GM19452 (cell line): ENCODE measurements around the gene NUDT9.
"Not testable (repeated sequence)": the region's sequence is repeated elsewhere in the genome, so short reads cannot be mapped to it uniquely, and the experiment has no call there.

Experiments used
- ATAC-seq: cut with Tn5 transposase; IDR thresholded peaks from one replicate; pipeline ENCODE4 v1.9.1; 2021; ENCODE audit not compliant: unreplicated experiment

Gene NUDT9

DNA sequence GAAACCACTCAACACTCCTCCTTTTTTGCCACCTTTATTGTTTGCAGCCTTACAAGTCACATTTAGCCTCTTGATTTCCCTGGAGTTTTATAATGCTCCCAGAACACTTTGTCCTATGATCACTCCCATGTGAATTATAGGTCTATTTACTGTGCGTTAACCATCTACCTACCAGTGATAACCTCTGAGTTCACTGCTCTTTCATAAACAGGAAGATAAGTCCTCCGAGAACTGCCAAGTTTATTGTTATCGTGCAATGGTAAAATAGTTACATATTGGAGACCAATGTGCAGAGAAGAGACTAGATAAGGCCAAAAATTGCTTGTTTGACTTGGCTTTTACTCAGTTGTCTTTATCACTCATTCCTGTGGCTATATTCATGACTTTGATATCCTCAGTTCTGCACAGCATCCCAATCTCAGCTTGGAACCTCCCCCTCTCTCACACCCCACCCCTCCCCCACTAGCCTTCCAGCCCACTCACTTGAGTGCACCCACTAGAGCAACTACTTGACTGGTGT is 12.9 kb upstream of the NUDT9 start:
- ATAC-seq: no peak

DNA sequence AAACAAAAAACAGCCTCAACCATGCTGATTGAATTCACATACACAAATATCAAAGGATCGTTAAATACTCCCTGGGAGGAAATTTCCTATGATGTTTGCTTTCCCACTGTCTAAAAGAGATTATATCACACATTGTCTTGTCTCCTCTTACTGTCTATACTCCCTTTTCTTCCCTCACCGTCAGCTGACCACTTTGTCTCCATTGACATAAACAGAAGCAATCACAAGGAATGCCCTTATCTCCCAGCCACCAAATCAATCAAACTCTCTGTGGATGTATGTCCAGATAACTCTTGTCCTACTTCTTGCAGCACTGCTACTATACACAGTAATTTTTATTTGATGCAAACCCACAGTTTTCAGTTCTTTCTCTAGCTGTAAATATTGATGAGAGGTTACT is 12.2 kb upstream of the NUDT9 start:
- ATAC-seq: no peak

DNA sequence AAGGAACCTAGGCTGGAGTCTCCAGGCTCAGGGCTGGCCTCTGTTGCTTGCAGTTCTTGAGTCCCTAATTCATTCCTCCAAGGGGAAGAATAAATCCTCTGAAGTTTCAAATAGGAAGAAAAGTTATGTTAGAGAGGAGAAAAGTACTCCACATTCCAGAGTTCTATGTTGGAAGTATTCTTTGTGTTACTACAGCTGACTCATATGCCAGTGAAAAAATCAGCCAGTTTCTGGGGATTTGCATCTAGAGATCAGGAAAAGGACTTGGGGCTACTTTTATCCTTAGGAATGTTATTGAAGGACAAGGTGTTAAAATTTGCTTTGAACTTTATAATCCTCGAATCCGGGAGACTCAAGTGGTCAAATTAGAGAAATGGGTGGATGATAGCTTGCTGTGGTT is 11.7 kb upstream of the NUDT9 start:
- no peak for ATAC-seq

DNA sequence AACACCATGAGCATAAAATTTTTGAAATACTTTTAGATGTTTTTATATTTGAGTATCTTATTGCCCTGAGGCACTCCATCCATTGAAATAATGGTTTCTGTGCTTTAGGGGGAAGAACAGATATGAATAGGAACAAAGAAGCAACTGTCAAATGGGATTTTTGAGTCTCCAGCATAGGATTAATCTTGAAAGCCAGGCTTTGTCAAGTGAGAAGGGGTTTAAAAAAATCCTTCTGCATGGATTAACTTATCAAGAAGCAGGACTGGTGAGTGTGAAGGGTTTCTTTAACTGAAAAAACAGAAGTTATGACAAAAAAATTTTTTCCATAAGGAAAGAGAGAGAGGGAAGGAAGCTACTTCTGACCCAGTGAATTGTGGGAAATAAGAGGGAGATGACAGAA is 7.6 kb upstream of the NUDT9 start:
- no peak for ATAC-seq

DNA sequence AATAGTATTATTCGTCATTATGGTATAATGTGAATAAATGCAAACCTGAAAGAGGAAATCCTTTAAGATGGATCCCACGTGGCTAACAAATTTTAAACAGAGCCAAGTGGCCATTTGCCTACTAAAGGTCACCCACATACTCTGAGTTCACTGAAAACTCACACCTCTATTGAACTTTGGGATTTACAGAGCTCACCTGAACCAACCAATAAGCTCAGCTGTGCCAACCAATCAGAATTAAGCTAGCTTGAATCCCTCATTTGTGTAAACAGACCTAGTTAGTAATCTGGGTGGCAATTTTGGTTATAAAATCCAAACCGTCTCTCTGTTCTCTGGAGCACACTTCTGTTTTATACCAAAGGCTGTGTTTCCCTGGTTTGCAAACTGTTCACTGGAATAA is 5.4 kb upstream of the NUDT9 start:
- no peak for ATAC-seq

DNA sequence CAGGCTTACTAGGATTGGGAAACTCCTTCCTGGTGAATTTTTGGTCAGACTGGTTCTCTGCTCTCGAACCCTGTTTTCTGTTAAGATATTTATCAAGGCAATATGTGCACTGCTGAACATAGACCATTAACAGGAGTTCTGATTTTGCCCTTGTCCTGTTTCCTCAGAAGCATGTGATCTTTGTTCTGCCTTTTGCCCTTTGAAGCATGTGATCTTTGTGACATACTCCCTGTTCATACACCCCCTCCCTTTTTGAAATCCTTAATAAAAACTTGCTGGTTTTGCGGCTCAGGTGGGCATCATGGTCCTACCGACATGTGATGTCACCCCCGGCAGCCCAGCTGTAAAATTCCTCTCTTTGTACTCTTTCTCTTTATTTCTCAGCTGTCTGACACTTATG is 4.0 kb upstream of the NUDT9 start:
- not testable (repeated sequence) for ATAC-seq

DNA sequence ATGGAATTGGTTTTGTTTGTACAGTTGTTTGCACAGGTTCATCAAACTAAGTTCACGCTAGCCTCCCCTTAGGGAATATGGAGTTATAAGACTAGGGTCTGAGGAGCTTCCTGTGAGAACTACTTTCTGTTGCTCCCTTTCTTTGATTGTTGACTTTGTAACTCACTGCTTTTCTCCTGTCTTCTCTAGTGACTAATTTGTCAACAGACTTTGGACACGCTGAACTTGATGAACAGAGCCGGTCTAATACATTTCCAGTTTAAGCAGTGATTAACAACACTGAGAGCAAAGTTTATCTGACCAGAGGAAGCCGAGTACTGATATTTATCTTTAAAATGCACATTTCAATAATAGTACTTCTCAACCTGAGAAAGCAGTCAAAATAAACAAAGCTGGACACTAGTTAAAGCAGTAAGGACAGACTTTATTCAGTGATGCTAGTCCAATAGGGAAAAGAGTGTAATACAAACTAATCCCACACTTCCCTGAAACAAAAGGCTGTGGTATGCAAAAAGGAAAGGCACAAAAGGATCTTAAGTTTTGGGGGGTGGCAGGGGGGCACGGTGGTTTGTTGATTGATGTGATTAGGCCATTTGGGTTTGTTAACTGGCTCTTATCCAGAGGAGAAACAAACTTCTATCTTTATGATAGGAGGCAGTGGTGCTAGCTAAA is 2.7 kb upstream of the NUDT9 start:
- ATAC-seq: no peak

DNA sequence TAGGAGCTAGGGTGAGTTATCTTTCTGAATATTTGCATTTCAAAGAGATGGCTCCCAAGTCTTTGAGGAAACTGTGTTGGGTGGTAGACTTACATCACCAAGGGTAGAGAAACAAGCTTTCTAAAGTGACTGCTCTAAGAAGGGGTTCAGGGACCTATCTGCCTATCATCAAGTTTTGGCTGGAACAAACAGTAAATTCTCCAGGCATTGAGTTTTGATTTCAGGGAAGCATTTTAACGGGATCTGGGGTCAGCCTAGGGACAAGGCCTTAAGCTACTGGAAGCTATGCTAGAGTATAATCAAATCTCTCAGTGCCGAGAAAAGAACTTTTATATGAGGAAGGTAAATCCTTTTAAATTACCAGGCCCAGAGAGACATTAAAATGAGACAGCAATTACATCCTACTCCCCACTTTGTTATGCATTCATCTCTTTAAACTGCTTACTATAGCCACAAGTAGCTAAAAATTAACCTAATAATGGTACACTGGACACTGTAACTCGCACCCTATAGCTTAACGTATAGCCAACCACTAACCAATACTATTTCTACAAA is 2.0 kb upstream of the NUDT9 start:
- ATAC-seq: no peak

DNA sequence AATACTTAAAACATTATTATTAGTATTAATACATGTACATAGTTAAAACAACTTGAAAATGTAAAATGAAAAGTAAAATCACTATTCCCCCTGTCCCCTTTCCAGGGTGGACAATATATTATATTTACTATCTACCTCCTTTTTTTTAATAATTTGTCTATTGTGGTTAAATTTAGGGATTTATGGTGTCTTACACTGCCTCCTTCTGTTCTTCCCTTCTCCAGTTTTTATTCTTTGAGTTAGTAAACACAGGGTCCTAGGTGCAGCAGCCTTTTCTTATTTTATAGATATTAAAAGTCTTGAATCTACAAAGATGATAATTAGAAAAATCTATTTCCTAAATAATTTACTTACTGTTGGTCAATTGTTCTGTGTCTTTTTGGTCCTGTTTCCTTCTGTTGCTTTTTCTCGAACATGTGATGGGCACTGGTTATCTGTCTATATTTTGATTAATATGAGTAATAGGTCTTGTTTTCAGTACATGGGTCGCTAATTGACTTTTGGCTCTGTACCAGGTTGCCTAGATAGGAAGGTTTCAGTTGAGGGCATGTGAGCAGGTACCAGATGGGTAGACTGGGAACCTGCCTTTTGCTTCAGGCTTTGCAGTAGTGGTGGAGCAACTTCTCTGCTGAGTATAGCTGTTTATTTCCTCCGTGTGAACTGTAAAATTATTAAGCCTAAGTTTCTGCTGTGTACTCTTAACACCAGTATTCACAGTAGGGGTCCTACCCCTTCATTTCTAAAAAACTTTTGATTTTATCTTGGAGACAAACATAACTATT is 1.1 kb downstream of the NUDT9 start:
- no peak for ATAC-seq

DNA sequence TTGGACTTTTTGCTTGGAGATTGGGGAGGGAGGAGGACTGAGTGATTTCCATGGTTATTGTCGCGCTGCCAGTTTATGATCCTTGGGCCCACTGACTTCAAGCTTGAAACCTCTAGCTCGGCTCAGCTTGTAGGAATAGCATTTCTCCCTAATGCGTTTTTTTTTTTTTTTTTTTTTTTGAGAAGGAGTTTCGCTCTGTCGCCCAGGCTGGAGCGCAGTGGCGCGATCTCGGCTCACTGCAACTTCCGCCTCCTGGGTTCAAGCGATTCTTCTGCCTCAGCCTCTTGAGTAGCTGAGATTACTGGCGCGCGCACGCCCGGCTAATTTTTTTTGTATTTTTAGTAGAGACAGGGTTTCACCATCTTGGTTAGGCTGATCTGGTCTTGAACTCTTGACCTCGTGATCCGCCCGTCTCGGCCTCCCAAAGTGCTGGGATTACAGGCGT is 1.7 kb downstream of the NUDT9 start:
- ATAC-seq: not testable (repeated sequence)

DNA sequence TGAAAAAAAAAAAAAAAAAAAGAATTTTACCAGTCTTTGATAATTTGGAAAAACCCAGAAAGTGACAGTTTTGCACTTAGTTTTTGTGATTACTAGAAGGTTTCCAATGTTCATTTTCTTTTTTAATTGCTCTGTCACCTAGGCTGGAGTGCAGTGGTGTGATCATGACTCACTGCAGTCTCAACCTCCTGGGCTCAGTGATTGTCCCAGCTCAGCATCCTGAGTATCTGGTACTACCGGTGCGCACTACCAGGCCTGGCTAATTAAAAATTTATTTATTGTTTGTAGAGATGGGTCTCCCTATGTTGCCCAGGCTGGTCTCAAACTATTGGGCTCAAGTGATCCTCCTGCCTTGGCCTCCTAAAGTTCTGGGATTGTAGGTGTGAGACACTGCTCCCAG is 3.3 kb downstream of the NUDT9 start:
- no peak for ATAC-seq

DNA sequence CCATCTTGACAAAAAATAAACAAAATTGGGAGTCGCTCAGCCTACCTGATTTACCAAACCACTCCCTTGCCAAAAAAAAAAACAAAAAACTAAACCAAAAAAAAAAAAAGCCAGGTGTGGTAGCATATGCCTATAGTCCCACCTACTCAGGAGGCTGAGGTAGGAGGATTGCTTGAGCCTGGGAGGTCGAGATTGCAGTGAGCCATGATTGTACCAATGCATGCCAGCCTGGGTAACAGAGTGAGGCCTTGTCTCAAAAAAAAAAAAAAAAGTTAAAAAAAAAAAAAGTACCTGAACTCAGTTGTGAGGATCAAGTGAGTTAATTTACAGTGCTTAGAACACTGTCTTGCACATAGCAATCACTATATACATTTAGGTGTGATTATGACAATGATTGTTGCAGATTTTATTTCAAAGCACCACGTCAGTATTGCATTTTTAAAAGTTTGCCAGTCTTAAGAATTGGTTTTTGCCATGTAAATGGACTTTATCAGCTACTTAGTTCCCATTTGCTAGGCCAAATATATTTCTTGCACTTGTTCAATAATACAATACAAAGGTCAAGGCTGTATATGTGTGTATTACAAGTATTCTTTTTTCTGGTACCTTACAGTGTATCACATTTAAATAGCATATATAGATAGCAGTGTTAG is 4.6 kb downstream of the NUDT9 start:
- ATAC-seq: no peak

DNA sequence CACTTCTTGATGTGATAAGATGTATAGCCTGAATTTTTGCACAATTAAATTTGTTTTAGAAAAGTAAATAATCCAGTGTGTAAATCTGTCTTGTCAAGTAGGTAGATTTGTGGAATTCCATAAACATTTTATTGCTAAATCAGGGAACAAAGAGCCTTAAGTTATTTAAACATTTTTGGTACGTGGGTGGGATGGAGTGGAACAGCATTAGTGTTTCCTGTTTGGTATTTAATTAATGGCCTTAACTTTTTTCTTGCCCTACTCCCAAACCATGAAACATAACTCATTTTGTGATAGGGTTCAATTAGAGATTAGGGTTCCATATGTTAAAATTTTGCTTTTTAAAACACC is 5.1 kb downstream of the NUDT9 start:
- ATAC-seq: no peak

DNA sequence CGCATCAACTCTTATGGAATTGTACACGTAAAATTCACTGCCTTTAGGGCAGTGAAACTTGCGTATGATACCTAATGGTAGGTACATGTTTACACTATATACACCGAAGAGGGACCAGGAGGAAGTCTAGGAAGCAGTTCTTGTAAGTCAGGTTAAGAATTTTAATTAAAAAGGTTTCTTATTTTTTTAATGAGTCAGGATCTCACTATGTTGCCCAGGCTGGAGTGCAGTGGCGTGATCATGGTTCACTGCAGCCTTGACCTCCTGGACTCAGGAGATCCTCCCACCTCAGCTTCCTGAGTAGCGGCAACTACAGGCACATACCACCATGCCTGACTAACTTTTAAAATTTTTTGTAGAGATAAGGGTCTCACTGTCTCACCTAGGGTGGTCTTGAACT is 6.6 kb downstream of the NUDT9 start:
- ATAC-seq: no peak

DNA sequence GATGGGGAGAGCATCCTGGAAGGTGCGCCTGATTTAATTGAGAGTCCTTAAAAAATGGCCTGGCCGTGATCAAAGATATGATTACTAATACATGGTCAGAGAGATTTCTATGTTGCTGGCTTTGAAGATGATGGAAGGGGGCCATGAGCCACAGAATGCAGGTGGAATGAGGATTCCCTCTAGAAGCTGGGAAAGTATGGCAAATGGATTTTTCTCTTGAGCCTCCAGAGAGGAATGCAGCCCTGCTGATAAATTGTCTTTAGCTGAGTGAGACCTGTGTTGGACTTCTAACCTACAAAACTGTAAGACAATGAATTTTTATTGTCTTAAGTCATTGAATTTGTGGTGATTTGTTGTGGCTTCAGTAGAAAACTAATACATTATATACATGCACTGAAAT is 7.7 kb downstream of the NUDT9 start:
- ATAC-seq: no peak

DNA sequence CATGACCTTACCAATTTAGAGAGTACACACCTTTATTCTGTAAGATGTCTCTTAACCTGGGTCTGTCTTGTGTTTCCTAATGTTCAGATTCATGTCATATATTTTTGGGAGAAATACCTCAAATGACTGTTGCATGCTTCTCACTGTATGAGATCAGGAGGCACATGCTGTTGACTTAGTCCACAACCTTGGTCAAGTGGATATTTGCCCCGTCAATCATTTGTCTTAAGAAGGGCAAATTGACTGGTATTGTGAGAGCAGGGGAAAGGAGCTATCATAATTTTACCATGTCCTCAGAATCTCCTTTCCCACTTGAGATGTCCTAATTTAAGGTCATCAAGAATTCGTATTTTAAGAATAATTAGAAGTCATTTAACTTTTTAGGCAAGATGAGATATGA is 11.0 kb downstream of the NUDT9 start:
- ATAC-seq: no peak

DNA sequence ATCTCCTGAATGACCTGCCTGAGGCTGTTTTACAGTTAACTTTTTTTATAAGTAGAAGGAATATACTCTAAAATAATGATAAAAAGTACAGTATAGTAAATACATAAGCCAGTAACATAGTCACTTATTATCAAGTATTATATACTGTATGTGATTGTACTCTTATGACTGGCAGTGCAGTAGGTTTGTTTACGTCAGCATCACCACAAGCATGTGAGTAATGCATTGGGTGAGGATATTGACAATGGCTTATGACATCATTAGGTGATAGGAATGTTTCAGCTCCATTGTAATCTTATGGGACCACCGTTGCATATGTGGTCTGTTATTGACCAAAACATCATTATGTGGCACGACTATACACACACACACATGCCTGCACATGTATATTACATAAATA is 20.5 kb downstream of the NUDT9 start:
- ATAC-seq: no peak

DNA sequence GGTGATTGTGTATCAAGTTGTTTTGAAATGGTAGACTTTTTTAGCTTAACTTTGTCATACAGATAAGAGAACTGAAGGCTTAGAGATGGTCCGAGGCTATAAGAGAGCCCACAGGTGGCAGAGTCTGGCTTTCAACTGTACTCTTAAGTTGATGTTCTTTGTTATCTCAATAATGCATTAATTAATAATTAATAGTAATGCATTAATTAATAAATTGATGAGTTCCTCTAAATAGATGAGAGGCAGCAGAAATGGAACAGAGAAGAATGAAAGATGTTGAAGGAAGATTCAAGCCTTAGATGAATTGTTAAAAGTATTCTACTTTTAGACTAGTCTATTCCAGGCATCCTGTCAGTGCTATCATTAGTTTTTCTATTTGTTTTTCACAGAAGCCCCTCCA is 22.4 kb downstream of the NUDT9 start:
- ATAC-seq: no peak

DNA sequence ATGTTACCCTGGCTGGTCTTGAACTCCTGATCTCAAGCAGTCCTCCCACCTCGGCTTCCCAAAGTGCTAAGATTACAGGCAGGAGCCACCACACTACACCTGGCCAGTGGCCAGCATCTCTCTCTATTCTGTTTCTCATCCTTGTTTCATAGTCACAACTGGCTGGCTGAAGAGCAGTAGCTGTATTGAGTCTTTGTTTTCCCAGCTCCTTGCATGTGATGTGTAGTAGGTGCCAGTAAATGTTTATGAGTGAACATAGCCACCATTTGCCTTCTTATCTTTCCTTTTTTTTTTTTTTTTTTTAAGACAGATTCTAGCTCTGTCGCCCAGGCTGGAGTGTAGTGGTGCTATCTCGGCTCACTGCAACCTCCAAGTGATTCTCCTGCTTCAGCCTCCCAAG is 23.6 kb downstream of the NUDT9 start:
- no peak for ATAC-seq

DNA sequence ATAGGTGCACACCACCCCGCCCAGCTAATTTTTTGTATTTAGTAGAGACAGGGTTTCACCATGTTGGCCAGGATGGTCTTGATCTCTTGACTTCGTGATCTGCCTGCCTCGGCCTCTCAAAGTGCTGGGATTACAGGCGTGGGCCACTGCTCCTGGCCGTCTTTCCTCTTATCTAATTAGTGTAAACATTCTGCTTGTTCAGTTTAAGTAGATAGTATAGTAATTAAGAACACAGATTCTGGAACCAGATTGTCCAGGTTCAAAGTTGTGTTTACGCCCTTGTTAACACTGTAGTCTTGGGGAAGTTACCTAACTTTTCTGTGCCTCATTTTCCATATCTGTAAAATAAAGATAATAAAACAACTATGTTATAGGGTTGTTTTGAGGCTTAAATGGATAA is 24.0 kb downstream of the NUDT9 start:
- ATAC-seq: not testable (repeated sequence)

DNA sequence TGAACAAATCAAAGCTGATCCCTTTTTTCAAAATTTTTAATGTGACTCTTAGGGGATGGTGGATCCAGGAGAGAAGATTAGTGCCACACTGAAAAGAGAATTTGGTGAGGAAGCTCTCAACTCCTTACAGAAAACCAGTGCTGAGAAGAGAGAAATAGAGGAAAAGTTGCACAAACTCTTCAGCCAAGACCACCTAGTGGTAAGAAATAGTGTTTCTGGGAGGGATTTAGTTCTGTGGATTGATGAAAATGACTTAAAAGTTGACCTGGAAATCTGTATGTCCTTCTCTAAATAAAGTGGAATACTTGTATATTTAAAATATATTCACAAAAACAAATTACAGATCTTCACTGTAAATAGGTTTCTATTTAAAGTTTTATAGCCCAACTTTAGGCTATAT is 29.2 kb downstream of the NUDT9 start:
- no peak for ATAC-seq

DNA sequence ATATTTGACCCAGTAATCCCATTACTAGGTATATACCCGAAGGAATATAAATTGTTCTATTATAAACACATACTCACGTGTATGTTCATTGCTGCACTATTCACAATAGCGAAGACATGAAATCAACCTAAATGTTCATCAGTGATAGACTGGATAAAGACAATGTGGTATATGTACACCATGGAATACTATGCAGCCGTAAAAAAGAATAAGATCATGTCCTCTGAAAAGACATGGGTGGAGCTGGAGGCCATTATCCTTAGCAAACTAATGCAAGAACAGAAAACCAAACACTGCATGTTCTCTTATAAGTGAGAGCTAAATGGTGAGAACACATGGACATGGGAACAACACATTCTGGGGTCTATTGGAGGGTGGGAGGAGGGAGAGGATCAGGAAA is 36.5 kb downstream of the NUDT9 start:
- ATAC-seq: no peak
